ELF-1 (cell line): ENCODE measurements around the gene SSR1.
"Not testable (repeated sequence)": the region's sequence is repeated elsewhere in the genome, so short reads cannot be mapped to it uniquely, and the experiment has no call there.

Source experiments
- DNase-seq: peaks from one replicate; pipeline ENCODE4 v3.0.0-alpha.2; 2016; ENCODE audit warnings: low read depth, low spot score

Gene SSR1

DNA sequence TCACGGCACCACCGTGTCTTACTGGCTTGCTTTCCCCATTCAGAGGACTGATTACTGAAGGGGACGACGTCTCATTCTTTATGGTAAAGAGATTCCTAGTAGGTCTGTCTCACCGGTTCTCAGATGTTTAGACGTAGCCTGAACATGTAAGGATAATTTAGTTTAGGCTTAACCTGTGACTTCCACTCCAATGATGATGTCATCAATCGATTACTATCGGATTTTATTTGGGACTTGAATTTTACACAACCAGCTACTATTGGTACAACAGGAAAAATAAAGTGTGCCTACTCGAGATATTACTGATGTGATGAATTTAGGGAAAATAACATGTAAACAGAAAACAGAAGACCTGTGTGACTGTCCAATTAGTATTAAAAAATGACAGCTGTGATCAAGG is 4.5 kb upstream of the SSR1 start:
- no peak for DNase-seq

GRCh38 chr6:7316658-7317533 is 3.9 kb upstream of the SSR1 start:
- no peak for DNase-seq

DNA sequence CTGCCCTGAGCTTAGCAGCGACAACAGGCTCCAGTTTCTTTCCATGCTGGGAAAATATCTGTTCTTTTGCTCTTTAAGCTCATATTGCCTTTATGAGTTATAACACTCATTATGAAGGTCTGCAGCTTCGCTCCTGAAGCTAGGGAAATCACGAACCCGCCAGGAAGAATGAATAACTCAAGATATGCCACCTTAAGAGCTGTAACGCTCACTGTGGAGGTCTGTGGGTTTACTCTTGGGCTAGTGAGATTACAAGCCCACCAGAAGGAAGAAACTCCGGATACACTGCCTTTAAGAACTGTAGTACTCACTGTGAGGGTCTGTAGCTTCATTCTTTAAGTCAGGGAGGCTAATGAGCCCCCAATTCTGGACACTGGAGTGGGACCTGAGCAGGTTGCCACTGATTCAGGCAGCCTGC is 3.0 kb upstream of the SSR1 start:
- DNase-seq: no peak

DNA sequence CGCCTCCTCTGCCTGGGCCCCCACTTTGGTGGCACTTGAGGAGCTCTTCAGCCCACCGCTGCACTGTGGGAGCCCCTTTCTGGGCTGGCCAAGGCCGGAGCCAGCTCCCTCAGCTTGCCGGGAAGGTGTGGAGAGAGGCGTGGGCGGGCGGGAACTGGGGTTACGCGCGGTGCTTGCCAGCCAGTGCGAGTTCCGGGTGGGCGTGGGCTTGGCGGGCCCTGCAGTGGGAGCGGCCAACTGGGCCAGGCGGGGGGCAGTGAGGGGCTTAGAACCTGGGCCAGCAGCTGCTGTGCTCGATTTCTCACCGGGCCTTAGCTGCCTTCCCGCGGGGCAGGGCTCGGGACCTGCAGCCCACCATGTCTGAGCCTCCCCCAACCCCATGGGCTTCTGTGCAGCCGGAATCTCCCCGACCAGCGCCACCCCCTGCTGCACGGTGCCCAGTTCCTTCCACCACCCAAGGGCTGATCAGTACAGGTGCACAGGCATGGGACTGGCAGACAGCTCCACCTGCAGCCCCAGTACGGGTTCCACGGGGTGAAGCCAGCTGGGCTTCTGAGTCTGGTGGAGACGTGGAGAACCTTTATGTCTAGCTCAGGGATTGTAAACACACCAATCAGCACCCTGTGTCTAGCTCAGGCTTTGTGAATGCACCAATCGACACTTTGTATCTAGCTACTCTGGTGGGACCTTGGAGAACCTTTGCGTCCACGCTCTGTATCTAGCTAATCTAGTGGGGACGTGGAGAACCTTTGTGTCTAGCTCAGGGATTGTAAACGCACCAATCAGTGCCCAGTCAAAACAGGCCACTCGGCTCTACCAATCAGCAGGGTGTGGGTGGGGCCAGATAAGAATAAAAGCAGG is 2.3 kb upstream of the SSR1 start:
- DNase-seq: not testable (repeated sequence)

GRCh38 chr6:7314414-7314813 is 1.4 kb upstream of the SSR1 start:
- no peak for DNase-seq

GRCh38 chr6:7313505-7314165 is 636 bp upstream of the SSR1 start:
- no peak for DNase-seq

DNA sequence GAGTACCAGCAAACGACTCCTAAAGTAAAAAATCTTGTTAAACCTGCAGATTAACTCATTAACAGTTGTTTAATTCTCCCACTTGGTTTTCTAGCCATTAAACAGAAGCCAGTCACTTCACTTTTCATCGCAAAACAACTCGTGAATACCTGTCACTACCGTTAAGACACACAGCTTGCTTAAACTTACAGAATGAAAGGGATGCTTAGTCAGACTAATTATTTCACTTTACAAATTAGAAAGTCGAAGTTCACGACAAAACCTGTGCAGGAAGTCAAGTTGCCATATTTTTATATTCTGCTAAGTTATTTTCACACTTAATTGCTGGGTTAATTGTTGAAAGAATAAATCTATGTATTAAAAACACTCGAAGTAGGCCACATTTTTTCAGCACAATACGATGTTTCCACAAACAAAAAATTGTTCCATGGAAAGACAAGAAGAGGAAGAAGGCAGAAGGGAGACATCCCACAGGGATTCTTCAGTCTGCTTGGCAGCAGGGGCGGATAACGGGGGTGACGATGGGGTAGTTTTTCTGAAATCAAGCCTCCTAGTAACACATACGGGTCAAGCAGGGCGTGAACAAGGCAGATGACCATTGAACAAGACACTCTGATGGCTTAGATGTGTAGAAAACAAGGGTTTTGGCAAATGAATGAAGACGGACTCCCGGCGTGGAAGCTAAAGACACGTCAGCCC is 933 bp downstream of the SSR1 start:
- no peak for DNase-seq

DNA sequence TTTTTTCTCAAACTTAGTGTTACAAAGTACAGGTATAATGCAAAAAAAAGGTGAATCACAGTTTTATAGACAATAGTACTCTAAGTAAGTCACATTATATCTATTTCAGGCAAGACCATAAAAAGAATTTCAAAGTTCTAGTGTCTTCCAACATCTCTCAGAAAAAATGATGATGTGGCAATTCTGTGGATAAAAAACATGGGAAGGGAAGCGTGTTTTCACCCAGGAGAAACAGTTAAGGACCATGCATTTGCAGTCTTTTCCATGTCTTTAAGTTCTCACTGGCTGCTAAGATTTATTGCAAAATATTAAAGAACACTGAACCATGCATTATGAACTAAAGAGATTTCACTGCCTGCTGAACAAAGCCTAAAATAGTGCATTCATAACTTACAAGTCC is 1.8 kb downstream of the SSR1 start:
- no peak for DNase-seq

DNA sequence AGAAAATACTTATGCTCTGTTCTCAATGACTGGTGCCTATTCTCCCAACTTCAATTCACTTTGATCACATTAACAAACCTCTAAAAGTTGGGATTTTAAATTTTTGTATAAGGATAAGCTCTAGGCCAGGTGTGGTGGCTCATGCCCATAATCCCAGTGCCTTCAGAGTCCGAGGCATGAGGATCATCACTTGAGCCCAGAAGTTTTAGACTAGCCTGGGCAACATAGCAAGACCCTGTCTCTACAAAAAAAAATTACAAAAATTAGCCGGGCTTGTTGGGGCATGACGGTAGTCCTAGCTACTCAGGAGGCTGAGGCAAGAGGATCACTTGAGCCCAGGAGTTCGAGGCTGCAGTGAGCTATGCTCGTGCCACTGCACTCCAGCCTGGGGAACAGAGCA is 3.9 kb downstream of the SSR1 start:
- no peak for DNase-seq

GRCh38 chr6:7307533-7307932 is 5.5 kb downstream of the SSR1 start:
- DNase-seq: no peak

GRCh38 chr6:7304821-7305220 is 8.2 kb downstream of the SSR1 start:
- no peak for DNase-seq

DNA sequence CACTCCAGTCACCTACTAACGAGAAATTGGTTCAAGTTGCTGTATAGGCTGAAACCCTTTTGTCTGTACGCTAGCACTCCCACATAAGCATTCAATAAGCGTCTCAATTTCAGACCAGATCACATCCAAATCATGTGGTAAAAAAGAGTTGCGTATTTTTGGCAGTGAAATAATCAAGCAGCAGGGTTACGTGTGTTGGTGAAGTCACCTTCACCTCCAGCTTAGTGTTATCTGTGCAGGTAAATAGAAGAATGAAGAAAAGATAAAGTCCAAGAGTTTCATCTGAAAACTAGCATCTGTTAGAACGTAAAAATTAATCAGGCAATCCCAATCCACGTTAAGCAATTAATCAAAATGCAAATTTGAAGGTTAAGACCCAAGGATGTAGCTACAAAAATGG is 11.3 kb downstream of the SSR1 start:
- DNase-seq: no peak

GRCh38 chr6:7300926-7301325 is 12.1 kb downstream of the SSR1 start:
- no peak for DNase-seq

GRCh38 chr6:7298113-7298512 is 14.9 kb downstream of the SSR1 start:
- DNase-seq: no peak

- DNase-seq: no peak
Observed at GRCh38 chr6:7296602-7297001, 16.4 kb downstream of the SSR1 start.

DNA sequence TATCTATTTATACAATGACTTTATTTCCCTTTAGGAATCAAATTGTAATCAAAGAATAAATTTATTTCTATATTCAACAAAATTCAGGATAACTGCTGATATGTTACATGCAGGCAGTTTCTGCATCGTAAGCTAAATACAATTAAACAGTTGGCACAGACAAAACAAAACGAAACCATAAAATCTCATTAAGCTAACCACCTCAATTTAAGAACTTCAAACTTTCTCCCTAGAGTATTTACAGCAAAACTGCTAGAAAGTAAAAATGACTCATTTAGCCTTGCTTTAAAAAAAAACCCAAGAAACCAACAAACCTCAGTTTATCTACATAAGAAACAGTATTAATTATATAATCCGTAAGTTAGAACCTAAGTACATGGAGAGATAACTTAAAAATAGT is 17.1 kb downstream of the SSR1 start:
- DNase-seq: no peak

- no peak for DNase-seq
Observed at GRCh38 chr6:7292596-7293255, 20.3 kb downstream of the SSR1 start.

- no peak for DNase-seq
Observed at GRCh38 chr6:7290079-7290478, 22.9 kb downstream of the SSR1 start.

- no peak for DNase-seq
Observed at GRCh38 chr6:7285416-7285815, 27.6 kb downstream of the SSR1 start.

GRCh38 chr6:7283676-7284075 is 29.3 kb downstream of the SSR1 start:
- DNase-seq: no peak
